Measurements from ENCODE around the gene EDN3.

The EDN3 gene

GRCh38 chr20:59365611-59366285 lies 65.3 kb downstream of the EDN3 start:
- DNase-seq (ENCODE audit: low read depth): no peak

DNA sequence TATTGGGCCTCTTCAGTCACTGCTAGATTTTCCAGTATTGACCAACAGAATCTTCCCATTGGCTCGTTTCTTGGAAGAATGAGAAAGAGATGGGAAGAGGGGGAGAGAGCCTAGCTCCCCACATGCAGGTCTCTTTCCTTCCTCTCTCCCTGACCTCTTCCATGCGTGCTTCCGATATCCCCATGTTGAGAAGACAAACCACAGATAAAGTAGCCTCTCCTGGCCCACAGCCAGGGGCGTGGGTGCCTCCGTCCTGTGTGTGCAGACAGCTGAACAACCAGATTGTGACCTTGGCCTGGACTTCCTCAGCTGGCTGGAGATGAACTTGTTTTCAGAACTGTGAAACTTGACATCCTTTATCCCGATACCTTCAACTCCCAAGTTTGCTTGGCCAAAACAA lies 71.0 kb downstream of the EDN3 start:
- DNase-seq (ENCODE audit: low read depth): no peak

DNA sequence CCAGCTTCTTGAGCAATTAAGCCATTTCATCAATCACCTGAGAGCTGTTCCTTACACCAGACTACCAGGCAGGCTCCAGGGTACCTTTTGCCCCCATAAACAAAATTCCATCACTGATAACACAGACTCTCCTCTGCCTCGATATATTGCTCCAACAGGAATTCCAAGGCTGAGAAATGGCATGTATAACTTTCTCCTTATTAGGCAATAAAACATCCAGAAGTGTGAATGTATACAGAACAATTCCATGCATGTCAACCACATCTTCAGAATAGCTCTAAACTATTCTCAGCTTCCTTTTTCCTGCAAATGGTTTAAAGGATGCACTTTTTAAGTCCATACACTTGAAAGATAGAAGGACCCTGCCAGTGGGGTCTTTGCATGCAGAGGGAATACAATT lies 73.8 kb downstream of the EDN3 start:
- DNase-seq (ENCODE audit: low read depth): no peak

- no peak for DNase-seq (ENCODE audit: low read depth)
Observed at GRCh38 chr20:59375541-59375940, 75.1 kb downstream of the EDN3 start.
